HG02759 (cell line): ENCODE results near the gene TRIM71.
"Not testable (repeated sequence)": the region's sequence is repeated elsewhere in the genome, so short reads cannot be mapped to it uniquely, and the experiment has no call there.

Source experiments
- ATAC-seq: cut with Tn5 transposase; IDR thresholded peaks from one replicate; pipeline ENCODE4 v1.9.1; 2021; ENCODE audit warnings: mild to moderate bottlenecking, moderate library complexity; ENCODE audit not compliant: unreplicated experiment

Gene TRIM71

DNA sequence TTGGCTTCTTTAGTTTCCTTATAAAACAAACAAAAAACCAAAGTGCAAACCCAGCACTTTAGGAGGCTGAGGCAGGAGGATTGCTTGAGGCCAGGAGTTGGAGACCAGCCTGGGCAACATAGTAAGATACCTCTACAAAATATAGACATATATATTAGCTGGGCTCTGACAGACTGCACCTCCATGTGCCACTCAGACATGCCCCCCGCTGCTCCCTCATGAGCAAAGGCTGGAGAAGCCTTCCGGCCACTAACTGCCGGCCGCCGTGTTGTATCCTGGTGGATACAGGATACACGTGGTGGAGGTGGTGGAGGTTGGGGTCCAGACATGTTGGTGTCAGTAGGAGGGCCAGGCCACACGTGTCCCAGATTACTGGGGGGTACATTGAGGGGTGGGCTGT, 104.3 kb downstream of the TRIM71 start:
- ATAC-seq = no peak

DNA sequence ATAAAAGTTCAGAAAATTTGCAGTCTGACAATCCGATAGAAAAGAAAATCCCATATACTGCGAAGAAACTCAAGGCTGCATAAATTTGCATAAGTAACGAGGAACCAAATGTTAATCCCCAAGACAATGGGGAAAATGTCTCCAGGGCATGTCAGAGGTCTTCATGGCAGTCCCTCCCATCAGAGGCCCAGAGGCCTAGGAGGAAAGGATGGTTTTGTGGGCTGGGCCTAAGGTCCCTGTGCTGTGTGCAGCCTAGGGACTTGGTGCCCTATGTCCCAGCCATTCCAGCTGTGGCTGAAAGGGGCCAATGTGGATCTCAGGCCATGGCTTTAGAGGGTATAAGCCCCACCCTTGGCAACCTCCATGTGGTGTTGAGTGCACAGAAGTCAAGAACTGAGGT, 112.4 kb downstream of the TRIM71 start:
- no peak for ATAC-seq

DNA sequence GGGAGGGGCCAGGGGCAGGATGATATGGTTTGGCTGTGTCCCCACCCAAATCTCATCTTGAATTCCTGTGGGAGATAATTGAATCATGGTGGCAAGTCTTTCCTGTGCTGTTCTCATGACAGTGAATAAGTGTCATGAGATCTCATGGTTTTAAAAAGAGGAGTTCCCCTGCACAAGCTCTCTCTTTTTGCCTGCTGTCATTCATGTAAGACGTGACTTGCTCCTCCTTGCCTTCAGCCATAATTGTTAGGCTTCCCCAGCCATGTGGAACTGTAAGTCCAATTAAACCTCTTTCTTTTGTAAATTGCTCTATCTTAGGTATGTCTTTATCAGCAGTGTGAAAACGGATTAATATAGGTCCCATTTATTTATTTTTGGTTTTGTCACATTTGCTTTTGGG, 113.5 kb downstream of the TRIM71 start:
- ATAC-seq = not testable (repeated sequence)

DNA sequence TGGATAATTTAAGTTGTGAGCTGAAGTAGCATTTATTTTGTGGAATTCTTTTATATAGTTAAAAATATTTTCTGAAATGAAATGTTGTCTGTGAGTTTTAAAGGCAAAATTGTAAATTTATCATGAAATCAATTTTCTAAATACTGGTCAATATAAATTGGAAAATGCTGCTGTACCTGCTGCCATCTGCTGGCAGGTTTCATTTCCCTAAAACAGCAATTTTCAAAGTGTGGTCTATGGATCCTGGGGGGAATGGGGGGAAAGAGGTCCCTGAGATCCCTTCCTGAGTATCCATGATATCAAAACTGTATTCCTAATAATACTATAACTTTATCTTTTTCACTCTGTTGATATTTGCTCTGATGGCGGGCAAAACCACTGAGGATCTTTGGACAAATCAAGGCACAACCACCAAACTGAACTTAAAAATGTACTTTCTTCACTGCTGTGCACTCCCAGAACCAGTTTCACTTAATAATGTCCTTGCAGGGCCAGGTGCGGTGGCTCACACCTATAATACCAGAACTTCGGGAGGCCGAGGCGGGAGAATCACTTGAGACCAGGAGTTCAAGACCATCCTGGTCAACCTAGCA, 116.4 kb downstream of the TRIM71 start:
- ATAC-seq = no peak

DNA sequence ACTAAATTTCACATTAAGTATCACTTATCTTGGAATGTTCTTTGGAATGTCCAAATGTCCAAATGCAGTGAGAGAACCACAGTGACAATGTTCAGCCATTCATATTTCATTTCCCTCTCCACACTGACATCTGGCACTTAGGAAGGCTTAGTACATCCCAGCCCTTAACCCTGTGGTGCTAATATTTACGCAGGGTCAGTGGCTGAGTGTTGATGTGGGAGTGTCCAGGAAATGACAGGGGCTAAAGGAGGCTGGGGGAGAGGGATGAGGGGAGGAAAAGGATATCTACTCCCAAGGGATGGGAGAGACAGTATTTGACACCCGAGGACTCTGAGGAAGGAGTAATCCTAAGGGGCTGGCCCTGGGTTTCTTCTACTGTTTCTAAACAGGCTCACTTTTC, 119.5 kb downstream of the TRIM71 start:
- ATAC-seq = no peak

DNA sequence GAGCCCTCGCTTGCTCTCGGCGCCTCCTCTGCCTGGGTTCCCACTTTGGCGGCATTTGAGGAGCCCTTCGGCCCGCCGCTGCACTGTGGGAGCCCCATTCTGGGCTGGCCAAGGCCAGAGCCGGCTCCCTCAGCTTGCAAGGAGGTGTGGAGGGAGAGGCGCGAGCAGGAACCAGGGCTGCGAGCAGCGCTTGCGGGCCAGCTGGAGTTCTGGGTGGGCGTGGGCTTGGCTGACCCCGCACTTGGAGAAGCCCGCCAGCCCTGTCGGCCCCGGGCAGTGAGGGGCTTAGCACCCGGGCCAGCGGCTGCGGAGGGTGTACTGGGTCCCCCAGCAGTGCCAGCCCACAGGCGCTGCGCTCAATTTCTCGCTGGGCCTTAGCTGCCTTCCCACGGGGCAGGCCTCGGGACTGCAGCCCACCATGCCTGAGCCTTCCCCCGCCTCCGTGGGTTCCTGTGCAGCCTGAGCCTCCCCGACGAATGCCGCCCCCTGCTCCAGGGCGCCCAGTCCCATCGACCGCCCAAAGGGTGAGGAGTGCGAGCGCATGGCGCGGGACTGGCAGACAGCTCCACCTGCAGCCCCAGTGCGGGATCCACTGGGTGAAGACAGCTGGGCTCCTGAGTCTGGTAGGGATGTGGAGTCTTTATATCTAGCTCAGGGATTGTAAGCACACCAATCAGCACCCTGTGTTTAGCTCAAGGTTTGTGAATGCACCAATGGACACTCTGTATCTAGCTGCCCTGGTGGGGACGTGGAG, 121.9 kb downstream of the TRIM71 start:
- not testable (repeated sequence) for ATAC-seq

DNA sequence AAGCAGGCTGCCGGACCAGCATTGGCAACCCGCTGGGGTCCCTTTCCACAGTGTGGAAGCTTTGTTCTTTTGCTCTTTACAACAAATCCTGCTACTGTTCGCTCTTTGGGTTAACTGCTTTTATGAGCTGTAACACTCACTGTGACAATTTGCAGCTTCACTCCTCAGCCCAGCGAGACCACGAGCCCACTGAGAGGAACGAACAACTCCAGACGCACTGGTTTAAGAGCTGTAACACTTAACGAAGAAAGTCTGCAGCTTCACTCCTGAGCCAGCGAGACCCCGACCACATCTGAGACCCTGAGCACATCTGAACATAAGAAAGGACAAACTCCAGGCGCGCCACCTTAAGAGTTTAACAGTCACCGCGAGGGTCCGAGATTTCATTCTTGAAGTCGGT, 122.9 kb downstream of the TRIM71 start:
- ATAC-seq = no peak

DNA sequence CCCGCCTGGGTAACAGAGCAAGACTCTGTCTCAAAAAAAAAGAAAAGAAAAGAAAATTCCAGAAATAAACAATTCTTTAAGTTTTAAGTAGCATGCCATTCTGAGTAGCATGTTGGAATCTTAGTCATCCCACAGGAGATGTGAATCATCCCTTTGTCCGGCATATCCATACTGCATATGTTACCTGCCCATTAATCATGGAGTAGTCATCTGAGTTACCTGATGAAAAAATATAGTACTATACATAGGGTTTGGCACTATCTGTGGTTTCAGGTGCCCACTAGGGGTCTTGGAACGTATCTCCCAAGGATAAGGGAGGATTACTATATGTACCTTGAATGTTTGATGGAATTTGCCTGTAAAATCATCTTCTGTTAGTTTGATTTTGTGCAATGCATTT, 127.3 kb downstream of the TRIM71 start:
- no peak for ATAC-seq

DNA sequence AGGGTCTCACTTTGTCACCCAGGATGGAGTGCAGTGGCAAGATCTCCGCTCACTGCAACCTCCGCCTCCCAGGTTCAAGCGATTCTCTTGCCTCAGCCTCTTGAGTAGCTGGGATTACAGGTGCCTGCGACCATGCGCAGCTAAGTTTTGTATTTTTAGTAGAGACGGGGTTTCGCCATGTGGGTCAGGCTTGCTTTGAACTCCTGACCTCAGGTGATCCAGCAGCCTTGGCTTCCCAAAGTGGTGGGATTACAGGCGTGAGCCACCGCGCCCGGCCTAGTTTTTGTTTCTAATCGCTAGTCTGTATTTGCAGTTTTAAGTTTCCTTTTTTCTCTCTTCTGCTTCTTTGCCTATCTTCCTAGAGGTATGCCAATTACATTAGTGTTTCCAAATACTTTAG, 127.8 kb downstream of the TRIM71 start:
- not testable (repeated sequence) for ATAC-seq

DNA sequence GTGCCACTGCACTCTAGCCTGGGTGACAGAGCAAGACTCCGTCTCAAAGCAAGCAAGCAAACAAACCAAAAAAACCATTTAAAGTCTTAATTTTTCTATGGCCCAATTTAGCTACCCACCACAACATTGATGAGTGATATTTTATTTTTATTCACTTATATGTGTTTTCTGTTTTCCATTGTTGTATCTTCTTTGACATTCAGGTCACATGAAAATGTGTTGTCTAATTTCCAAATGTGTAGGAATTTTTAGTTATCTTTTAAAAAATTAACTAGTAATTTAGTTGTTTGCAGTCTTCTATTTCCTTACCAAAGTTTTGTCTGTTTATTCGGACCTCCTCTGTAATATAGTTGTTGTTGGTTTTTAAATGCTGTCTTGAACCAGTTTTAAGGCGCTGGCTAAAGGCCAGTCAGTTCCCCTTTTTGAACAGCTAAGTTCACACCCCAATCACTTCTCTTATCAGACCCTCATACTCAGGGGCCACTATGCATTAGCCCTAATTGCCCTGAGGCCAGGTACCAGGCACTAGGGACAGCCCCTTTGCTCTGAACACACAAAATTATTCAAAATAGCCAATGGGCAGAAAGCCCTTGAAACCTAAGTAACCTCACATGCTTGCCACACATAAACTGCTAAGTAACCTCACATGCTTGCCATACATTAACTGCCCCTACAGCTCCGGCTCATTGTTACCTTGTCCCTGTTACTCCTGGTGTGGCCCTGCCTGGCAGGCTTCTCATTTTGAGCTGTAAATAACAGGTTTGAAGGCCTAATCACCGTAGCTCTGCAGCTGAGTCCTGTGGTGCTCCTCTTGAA, 129.4 kb downstream of the TRIM71 start:
- ATAC-seq = no peak
